ENCODE results near the gene CLCN6.

CLCN6 gene

GRCh38 chr1:11779715-11780379 is 26.1 kb upstream of the CLCN6 start:
- Histone ChIP-seq H3K4me1 (ENCODE audit: control insufficient read depth in 1 of 2, insufficient read depth in 2 of 2, low read length in 2 of 2) (peaks cover 3 to 21% of the 10 kb centered on the region in 2 donors), H3K27me3 (ENCODE audit: control insufficient read depth in 1 of 2, insufficient read depth in 2 of 2, low read length in 2 of 2) (no peaks in the 10 kb centered on the region), H3K9me3 (ENCODE audit: control insufficient read depth in 1 of 2, low read length in 2 of 2) (no peaks in the 10 kb centered on the region), H3K4me3 (ENCODE audit: low read depth in 1 of 2, low read length in 2 of 2) (no peak overlapping the region), H3K27ac (ENCODE audit: low read depth, low read length) (no peak overlapping the region), H3K36me3 (ENCODE audit: control insufficient read depth in 1 of 2, insufficient read depth in 2 of 2, low read length in 2 of 2) (no peaks in the 10 kb centered on the region), H3K9ac (ENCODE audit: low read depth in 1 of 2, low read length in 2 of 2) (no peak overlapping the region)

GRCh38 chr1:11780380-11781147 is 25.4 kb upstream of the CLCN6 start:
- no peaks in the 10 kb centered on the region for H3K9me3 ChIP-seq (ENCODE audit: control insufficient read depth in 1 of 2, low read length in 2 of 2)
- H3K4me3 ChIP-seq (ENCODE audit: low read depth in 1 of 2, low read length in 2 of 2): no peak overlapping the region
- no peaks in the 10 kb centered on the region for H3K36me3 ChIP-seq (ENCODE audit: control insufficient read depth in 1 of 2, insufficient read depth in 2 of 2, low read length in 2 of 2)
- H3K27me3 ChIP-seq (ENCODE audit: control insufficient read depth in 1 of 2, insufficient read depth in 2 of 2, low read length in 2 of 2): no peaks in the 10 kb centered on the region
- H3K4me1 ChIP-seq (ENCODE audit: control insufficient read depth in 1 of 2, insufficient read depth in 2 of 2, low read length in 2 of 2): peaks cover 9 to 27% of the 10 kb centered on the region in 2 donors
- H3K9ac ChIP-seq (ENCODE audit: low read depth in 1 of 2, low read length in 2 of 2): no peak overlapping the region
- no peak overlapping the region for H3K27ac ChIP-seq (ENCODE audit: low read depth, low read length)

- H3K9me3 ChIP-seq (ENCODE audit: control insufficient read depth in 1 of 2, low read length in 2 of 2): no peaks in the 10 kb centered on the region
- H3K9ac ChIP-seq (ENCODE audit: low read depth in 1 of 2, low read length in 2 of 2): no peak overlapping the region
- no peaks in the 10 kb centered on the region for H3K36me3 ChIP-seq (ENCODE audit: control insufficient read depth in 1 of 2, insufficient read depth in 2 of 2, low read length in 2 of 2)
- no peak overlapping the region for H3K4me3 ChIP-seq (ENCODE audit: low read depth in 1 of 2, low read length in 2 of 2)
- H3K4me1 ChIP-seq (ENCODE audit: control insufficient read depth in 1 of 2, insufficient read depth in 2 of 2, low read length in 2 of 2): peaks cover 10 to 26% of the 10 kb centered on the region in 2 donors
- H3K27me3 ChIP-seq (ENCODE audit: control insufficient read depth in 1 of 2, insufficient read depth in 2 of 2, low read length in 2 of 2): no peaks in the 10 kb centered on the region
- H3K27ac ChIP-seq (ENCODE audit: low read depth, low read length): no peak overlapping the region
Observed at GRCh38 chr1:11781297-11781696, 24.7 kb upstream of the CLCN6 start.

- H3K36me3 ChIP-seq (ENCODE audit: control insufficient read depth in 1 of 2, insufficient read depth in 2 of 2, low read length in 2 of 2): no peaks in the 10 kb centered on the region
- no peaks in the 10 kb centered on the region for H3K27me3 ChIP-seq (ENCODE audit: control insufficient read depth in 1 of 2, insufficient read depth in 2 of 2, low read length in 2 of 2)
- H3K9ac ChIP-seq (ENCODE audit: low read depth in 1 of 2, low read length in 2 of 2): no peak overlapping the region
- no peaks in the 10 kb centered on the region for H3K9me3 ChIP-seq (ENCODE audit: control insufficient read depth in 1 of 2, low read length in 2 of 2)
- H3K4me3 ChIP-seq (ENCODE audit: low read depth in 1 of 2, low read length in 2 of 2): no peak overlapping the region
- no peak overlapping the region for H3K27ac ChIP-seq (ENCODE audit: low read depth, low read length)
- H3K4me1 ChIP-seq (ENCODE audit: control insufficient read depth in 1 of 2, insufficient read depth in 2 of 2, low read length in 2 of 2): peaks cover 16 to 31% of the 10 kb centered on the region in 2 donors
Observed at GRCh38 chr1:11782127-11782708, 23.8 kb upstream of the CLCN6 start.

- Histone ChIP-seq H3K27ac (ENCODE audit: low read depth, low read length) (no peak overlapping the region), H3K4me3 (ENCODE audit: low read depth in 1 of 2, low read length in 2 of 2) (no peak overlapping the region), H3K4me1 (ENCODE audit: control insufficient read depth in 1 of 2, insufficient read depth in 2 of 2, low read length in 2 of 2) (peaks cover 26 to 34% of the 10 kb centered on the region in 2 donors), H3K9me3 (ENCODE audit: control insufficient read depth in 1 of 2, low read length in 2 of 2) (no peaks in the 10 kb centered on the region), H3K9ac (ENCODE audit: low read depth in 1 of 2, low read length in 2 of 2) (no peak overlapping the region), H3K36me3 (ENCODE audit: control insufficient read depth in 1 of 2, insufficient read depth in 2 of 2, low read length in 2 of 2) (no peaks in the 10 kb centered on the region), H3K27me3 (ENCODE audit: control insufficient read depth in 1 of 2, insufficient read depth in 2 of 2, low read length in 2 of 2) (no peaks in the 10 kb centered on the region)
Observed at GRCh38 chr1:11783556-11783955, 22.4 kb upstream of the CLCN6 start.

GRCh38 chr1:11784256-11784992 is 21.6 kb upstream of the CLCN6 start:
- peak overlapping the region in 1 of 2 donors; percentile 48 for H3K4me3 ChIP-seq (ENCODE audit: low read depth in 1 of 2, low read length in 2 of 2)
- no peaks in the 10 kb centered on the region for H3K27me3 ChIP-seq (ENCODE audit: control insufficient read depth in 1 of 2, insufficient read depth in 2 of 2, low read length in 2 of 2)
- H3K9ac ChIP-seq (ENCODE audit: low read depth in 1 of 2, low read length in 2 of 2): no peak overlapping the region
- H3K27ac ChIP-seq (ENCODE audit: low read depth, low read length): peak overlapping the region; percentile 10
- H3K9me3 ChIP-seq (ENCODE audit: control insufficient read depth in 1 of 2, low read length in 2 of 2): no peaks in the 10 kb centered on the region
- H3K36me3 ChIP-seq (ENCODE audit: control insufficient read depth in 1 of 2, insufficient read depth in 2 of 2, low read length in 2 of 2): peaks cover 0 to under 1% of the 10 kb centered on the region in 2 donors
- H3K4me1 ChIP-seq (ENCODE audit: control insufficient read depth in 1 of 2, insufficient read depth in 2 of 2, low read length in 2 of 2): peaks cover 30 to 38% of the 10 kb centered on the region in 2 donors

GRCh38 chr1:11784993-11785769 is 20.8 kb upstream of the CLCN6 start:
- H3K27me3 ChIP-seq (ENCODE audit: control insufficient read depth in 1 of 2, insufficient read depth in 2 of 2, low read length in 2 of 2): no peaks in the 10 kb centered on the region
- H3K9ac ChIP-seq (ENCODE audit: low read depth in 1 of 2, low read length in 2 of 2): no peak overlapping the region
- H3K4me3 ChIP-seq (ENCODE audit: low read depth in 1 of 2, low read length in 2 of 2): peak overlapping the region; percentile 30 to 48
- H3K27ac ChIP-seq (ENCODE audit: low read depth, low read length): no peak overlapping the region
- peaks cover 38 to 45% of the 10 kb centered on the region in 2 donors for H3K4me1 ChIP-seq (ENCODE audit: control insufficient read depth in 1 of 2, insufficient read depth in 2 of 2, low read length in 2 of 2)
- no peaks in the 10 kb centered on the region for H3K9me3 ChIP-seq (ENCODE audit: control insufficient read depth in 1 of 2, low read length in 2 of 2)
- H3K36me3 ChIP-seq (ENCODE audit: control insufficient read depth in 1 of 2, insufficient read depth in 2 of 2, low read length in 2 of 2): peaks cover 0 to 8% of the 10 kb centered on the region in 2 donors

GRCh38 chr1:11786168-11786567 is 19.8 kb upstream of the CLCN6 start:
- Histone ChIP-seq H3K4me3 (ENCODE audit: low read depth in 1 of 2, low read length in 2 of 2) (no peak overlapping the region), H3K36me3 (ENCODE audit: control insufficient read depth in 1 of 2, insufficient read depth in 2 of 2, low read length in 2 of 2) (peaks cover 0 to 13% of the 10 kb centered on the region in 2 donors), H3K27ac (ENCODE audit: low read depth, low read length) (no peak overlapping the region), H3K27me3 (ENCODE audit: control insufficient read depth in 1 of 2, insufficient read depth in 2 of 2, low read length in 2 of 2) (no peaks in the 10 kb centered on the region), H3K9me3 (ENCODE audit: control insufficient read depth in 1 of 2, low read length in 2 of 2) (no peaks in the 10 kb centered on the region), H3K4me1 (ENCODE audit: control insufficient read depth in 1 of 2, insufficient read depth in 2 of 2, low read length in 2 of 2) (peaks cover 46 to 53% of the 10 kb centered on the region in 2 donors), H3K9ac (ENCODE audit: low read depth in 1 of 2, low read length in 2 of 2) (no peak overlapping the region)

- Histone ChIP-seq H3K4me1 (ENCODE audit: control insufficient read depth in 1 of 2, insufficient read depth in 2 of 2, low read length in 2 of 2) (peaks cover 53 to 58% of the 10 kb centered on the region in 2 donors), H3K27ac (ENCODE audit: low read depth, low read length) (peak overlapping the region; percentile 39), H3K4me3 (ENCODE audit: low read depth in 1 of 2, low read length in 2 of 2) (peak overlapping the region in 1 of 2 donors; percentile 33), H3K9ac (ENCODE audit: low read depth in 1 of 2, low read length in 2 of 2) (peak overlapping the region; percentile 6 to 38), H3K9me3 (ENCODE audit: control insufficient read depth in 1 of 2, low read length in 2 of 2) (no peaks in the 10 kb centered on the region), H3K36me3 (ENCODE audit: control insufficient read depth in 1 of 2, insufficient read depth in 2 of 2, low read length in 2 of 2) (peaks cover 5 to 21% of the 10 kb centered on the region in 2 donors), H3K27me3 (ENCODE audit: control insufficient read depth in 1 of 2, insufficient read depth in 2 of 2, low read length in 2 of 2) (no peaks in the 10 kb centered on the region)
Observed at GRCh38 chr1:11787251-11787803, 18.7 kb upstream of the CLCN6 start.
